Stimulated activated CD8-positive, alpha-beta memory T cell treated with anti-CD3 and anti-CD28 coated beads, Interleukin-15, amount 100 ng/mL, for 24 hours (primary cell): Measurements from ENCODE around the gene MAP3K5.
"Not testable (repeated sequence)": the region's sequence is repeated elsewhere in the genome, so short reads cannot be mapped to it uniquely, and the experiment has no call there.

Experiments
- DNase-seq: peaks from one replicate; pipeline ENCODE4 v3.0.0-alpha.2; 2020; ENCODE audit warnings: low read depth

The MAP3K5 gene

GRCh38 chr6:136721467-136721866, 70.8 kb downstream of the MAP3K5 start:
- DNase-seq: no peak

GRCh38 chr6:136720045-136720770, 72.1 kb downstream of the MAP3K5 start:
- no peak for DNase-seq

DNA sequence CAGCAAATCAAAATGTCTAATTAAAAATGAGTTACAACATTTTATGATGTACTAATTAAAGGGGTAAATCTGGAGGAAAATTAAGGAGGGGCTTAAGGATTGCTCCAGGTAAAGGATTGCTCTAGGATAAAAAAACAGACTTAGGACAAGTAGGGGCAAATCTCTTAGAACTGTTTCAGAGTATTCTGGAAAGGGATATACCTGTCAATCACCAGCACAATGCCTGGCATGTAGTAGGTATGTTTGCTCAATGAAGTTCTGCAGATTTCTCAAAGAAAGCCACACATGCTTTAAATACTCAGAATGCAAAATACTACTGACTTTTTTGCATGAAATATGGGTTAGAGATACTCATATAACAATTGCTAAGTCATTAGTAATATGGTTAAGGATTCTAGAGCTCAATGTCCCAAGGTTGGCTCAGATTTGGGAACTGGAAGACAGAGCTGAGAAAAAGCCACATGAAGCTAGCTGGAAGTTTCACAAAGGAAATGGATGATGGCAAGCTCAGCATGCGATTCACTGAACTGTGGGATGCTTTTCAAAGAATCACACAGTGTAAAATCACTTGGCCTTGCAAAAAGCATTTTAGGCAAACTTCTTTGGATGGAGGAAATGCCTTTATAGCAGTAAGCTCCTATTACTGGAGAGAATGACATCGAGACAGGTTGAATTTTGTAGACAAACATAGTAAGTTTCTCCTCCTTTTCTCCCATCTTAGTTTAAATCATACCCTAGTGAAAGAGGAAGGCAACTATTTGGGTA, 72.8 kb downstream of the MAP3K5 start:
- no peak for DNase-seq

DNA sequence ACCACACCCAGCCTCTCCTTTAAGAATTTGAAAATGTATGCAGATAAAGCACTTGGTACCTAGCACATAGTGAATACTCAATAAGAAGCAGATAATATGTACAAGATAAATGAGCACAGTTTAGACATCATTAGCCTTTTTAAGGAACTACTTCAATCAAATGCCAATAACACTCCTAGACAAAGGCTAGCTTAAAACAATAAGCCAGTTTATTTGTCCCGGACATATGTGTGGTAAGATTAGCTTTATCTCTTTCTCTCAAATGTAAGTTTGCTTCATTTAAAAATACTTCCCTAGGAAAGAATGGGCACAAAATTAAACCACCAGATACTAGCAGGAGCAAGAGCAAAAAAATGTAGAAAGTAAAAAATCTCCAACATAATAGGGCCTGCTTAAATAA, 73.8 kb downstream of the MAP3K5 start:
- DNase-seq: no peak

DNA sequence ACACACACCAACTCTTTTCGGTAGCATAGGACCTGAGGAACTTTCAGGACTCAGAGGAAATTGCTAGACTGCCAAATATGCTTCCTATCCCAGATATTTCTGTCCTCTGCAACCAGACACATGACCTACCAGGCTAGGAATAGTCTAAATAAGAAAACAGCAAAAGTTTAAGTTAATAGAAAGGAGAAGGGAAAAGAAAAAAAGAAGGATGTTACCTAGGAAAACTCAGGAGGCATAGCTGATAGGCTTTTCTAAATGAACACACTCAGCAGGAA, 74.6 kb downstream of the MAP3K5 start:
- no peak for DNase-seq

DNA sequence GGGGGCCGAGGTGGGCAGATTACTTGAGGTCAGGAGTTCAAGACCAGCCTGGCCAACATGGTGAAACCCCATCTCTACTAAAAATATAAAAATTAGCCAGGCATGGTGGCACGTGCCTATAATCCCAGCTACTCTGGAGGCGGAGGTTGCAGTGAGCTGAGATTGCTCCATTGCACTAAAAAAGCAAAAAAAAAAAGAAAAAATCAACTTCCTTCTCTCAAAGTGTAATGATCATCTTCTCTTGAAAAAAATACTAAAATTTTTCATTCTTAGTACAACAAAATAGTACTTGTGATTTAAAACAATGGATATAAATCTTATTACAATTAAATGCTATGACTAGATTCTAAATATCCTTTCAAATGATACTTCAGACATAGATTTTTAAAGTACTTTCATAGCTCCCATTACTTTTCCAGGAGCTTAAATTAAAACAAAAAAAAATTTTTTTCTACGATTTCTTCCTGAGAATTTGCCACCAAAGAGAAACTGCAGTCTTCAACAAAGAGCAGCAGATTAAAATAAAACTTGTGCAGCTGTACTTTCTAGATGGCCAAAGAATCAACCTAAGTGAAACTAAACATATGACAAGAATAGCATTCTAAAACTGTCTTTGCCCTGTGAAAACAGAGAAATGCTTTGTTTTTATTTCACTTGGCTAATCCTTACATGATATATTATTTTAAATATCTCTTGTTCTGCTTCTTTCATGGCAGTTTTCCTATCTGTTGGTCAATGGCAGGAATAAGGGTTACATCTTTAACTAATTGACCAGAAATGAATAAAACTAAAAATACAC, 75.2 kb downstream of the MAP3K5 start:
- no peak for DNase-seq

DNA sequence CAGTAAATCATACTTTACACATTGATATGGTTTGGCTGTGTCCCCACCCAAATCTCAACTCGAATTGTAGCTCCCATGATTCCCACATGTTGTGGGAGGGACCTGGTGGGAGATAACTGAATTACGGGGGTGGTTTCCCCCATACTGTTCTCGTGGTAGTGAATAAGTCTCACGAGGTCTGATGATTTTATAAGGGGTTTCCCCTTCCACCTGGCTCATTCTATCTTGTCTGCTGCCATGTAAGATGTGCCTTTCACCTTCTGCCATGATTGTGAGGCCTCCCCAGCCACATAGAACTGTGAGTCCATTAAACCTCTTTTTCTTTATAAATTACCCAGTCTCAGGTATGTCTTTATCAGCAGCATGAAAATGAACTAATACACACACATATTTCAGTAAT, 79.6 kb downstream of the MAP3K5 start:
- not testable (repeated sequence) for DNase-seq

- no peak for DNase-seq
Observed at GRCh38 chr6:136711644-136712043, 80.6 kb downstream of the MAP3K5 start.

GRCh38 chr6:136710877-136711552, 81.3 kb downstream of the MAP3K5 start:
- DNase-seq: no peak

DNA sequence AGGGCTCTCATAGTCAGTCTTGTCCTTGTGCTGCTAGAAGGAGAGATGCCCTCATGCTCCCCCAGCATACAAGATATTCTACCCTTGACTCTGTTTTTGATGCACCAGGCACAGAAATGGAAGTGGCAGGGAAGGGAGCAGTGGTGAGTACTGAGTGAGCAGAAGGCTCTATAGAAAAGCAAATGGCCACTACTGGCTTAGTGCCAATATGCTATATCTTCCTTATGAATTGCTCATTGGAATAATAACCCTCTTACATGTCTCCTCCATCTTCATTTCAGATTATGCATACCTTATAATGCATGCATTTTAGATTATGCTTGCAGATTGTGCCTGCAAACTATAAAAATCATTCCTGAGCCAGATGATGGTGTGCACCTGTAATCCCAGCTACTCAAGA, 82.8 kb downstream of the MAP3K5 start:
- no peak for DNase-seq

- DNase-seq: no peak
Observed at GRCh38 chr6:136706430-136706829, 85.8 kb downstream of the MAP3K5 start.

- DNase-seq: no peak
Observed at GRCh38 chr6:136703331-136703865, 88.9 kb downstream of the MAP3K5 start.

DNA sequence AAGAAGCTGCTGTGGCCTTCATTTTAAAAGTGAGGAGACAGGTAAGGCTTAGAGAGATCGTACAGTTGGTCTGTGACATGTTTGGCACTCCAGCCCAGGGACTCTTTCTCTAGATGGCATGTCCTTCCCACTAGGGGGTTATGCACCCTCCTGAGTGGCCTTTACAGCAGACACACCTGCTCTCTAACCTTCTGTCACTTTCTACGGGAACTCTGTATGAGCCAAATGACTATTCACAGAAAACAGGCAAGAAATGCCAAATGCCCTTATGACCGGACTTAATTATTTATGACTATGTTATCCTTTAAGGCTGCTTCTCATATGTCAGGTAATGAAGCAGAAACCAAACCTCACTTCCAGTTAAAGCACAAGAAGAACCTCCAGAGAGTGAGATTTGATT, 91.2 kb downstream of the MAP3K5 start:
- DNase-seq: no peak

DNA sequence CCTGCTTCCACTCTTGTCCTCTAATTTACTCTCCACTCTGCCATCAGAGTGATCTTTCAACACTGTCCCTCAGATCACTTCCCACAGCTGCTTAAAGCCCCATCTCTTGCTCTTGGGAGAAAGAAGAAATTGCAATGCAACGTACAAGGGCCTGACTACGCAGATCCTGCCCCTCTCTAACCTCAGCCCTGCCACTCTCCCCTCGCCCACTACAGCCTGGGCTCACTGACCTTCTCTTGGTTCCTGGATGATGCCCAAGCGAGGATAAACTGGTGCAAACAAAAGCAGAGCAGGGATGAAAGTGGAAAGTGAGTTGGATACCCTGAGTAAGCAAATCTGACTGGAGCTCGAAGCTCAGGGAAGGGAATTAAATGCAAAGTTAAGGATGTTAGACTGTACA, 92.9 kb downstream of the MAP3K5 start:
- DNase-seq: no peak

GRCh38 chr6:136696783-136697364, 95.4 kb downstream of the MAP3K5 start:
- DNase-seq: no peak

DNA sequence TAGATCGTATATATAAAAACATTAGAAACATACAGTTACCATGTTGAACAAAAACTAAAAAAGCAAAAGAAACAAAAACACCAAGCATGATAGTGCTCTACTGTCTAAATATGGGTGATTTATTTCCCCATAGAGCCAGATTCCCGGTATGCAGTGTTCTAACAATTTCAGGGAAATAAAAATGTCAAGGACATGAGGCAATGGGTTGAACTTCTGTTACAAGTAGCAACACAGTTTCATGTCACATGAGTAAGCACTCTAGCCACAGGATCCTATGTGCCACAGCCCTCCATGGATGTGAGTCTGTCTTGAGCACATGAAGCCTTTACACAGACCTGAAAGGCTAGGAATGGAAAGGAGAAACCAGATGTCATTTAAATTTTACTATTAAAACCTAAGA, 96.0 kb downstream of the MAP3K5 start:
- DNase-seq: no peak

DNA sequence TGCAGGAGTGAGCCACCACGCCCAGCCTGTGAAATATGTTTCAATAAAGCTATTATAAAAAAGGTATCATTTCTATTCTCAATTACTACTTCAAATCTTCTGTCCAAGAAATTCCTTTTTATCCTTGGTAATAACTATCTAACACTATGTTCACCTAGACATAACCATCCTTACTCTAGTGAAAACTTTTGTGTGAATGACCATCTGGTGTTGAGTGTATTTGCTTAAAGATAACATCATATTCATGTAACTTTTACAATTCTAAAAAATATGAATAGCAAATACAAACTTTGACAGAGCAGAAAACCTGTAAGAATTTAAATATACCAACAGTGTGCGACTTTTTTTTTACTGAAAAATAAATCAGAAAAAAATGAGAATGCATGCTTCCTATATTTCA, 96.9 kb downstream of the MAP3K5 start:
- DNase-seq: no peak

GRCh38 chr6:136693090-136693489, 99.2 kb downstream of the MAP3K5 start:
- no peak for DNase-seq

- not testable (repeated sequence) for DNase-seq
Observed at GRCh38 chr6:136687894-136688293, 104.4 kb downstream of the MAP3K5 start.

DNA sequence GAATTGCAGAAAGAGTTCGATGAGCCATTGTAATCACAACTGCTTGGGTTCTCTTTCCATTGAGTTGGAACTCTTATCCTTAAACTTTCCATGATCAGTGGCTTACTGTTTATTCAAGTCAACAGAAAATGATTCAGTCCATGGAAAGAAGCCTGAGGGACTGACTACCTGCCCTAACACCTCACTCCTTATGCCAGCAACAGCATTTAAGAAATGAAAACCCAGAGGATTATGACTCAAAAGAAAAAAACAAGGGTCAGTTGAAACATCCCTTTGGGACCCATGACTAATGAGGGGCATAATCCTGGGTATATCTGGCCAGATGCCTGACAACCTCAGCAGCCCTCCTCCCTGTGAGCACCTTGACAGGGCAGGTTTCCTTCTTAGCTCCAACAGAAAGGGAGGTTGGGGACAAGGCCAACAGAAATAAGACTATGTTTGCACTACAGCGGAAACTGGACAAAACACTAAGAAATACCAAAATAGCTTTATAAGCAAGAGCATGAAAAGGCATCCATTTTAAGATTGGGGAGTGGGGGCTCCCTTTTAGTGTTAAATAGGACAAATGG, 106.7 kb downstream of the MAP3K5 start:
- no peak for DNase-seq

- no peak for DNase-seq
Observed at GRCh38 chr6:136684466-136684865, 107.8 kb downstream of the MAP3K5 start.
